ENCODE measurements around the gene MMP12.
"Not testable (repeated sequence)": the region's sequence is repeated elsewhere in the genome, so short reads cannot be mapped to it uniquely, and the experiment has no call there.

MMP12 gene

GRCh38 chr11:102874852-102875251 lies at the start of gene MMP12:
Gene MMP12 (minus strand): TSS chr11:102874982. CDS start chr11:102874937, 45 bp downstream.
- DNase-seq (ENCODE audit: low read depth in 2 of 2), result no peak

GRCh38 chr11:102921587-102922220 lies 46.9 kb upstream of the MMP12 start:
- no peak for DNase-seq (ENCODE audit: low read depth in 2 of 2)

DNA sequence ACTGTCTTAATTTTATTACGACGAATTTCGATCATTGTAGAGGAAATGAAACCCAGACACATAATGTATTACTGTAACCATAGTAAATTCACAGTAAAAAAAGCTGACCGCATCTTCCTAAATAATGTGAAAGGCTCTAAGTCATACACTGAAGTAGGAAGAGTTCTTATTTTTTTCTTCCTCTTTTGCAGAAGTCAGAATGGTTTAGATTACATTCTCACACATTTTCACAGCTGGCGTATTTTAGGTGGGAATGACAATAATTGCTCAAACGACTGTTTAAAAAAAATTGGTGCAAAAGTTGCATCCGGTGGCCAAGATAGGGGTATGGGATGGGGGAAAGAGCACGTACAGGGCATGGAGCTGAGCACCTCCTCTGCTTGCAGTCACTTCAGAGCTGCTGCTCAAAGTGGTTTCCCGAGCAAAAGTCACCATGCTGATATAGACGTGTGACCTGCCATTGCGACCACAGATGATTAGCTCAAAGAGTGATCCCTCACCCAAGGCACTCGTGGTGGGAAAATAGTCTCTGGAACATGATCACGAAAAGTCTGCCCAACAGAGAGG lies 45.4 kb upstream of the MMP12 start:
- DNase-seq (ENCODE audit: low read depth in 2 of 2), result no peak

GRCh38 chr11:102915044-102915375 lies 40.2 kb upstream of the MMP12 start:
- DNase-seq (ENCODE audit: low read depth in 2 of 2), result no peak

- no peak for DNase-seq (ENCODE audit: low read depth in 2 of 2)
Measured at GRCh38 chr11:102914238-102915043, 39.7 kb upstream of the MMP12 start.

DNA sequence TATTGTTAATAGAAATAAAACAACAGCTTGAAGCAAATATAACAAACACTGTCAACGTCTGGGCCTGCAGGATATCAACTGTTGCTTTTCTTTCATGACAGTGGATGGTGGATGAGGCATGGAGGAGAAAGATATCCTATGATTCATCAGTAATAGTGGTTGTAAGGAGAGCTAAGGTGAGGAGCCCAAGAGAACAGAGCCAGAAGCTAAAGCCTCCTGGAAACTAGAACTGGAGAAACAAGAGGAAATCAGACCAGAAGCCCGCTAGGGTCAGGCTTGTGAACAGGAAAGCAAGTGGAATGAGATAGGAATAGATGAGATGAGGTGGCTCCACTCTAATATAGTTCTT lies 37.7 kb upstream of the MMP12 start:
- DNase-seq (ENCODE audit: low read depth in 2 of 2), result no peak

DNA sequence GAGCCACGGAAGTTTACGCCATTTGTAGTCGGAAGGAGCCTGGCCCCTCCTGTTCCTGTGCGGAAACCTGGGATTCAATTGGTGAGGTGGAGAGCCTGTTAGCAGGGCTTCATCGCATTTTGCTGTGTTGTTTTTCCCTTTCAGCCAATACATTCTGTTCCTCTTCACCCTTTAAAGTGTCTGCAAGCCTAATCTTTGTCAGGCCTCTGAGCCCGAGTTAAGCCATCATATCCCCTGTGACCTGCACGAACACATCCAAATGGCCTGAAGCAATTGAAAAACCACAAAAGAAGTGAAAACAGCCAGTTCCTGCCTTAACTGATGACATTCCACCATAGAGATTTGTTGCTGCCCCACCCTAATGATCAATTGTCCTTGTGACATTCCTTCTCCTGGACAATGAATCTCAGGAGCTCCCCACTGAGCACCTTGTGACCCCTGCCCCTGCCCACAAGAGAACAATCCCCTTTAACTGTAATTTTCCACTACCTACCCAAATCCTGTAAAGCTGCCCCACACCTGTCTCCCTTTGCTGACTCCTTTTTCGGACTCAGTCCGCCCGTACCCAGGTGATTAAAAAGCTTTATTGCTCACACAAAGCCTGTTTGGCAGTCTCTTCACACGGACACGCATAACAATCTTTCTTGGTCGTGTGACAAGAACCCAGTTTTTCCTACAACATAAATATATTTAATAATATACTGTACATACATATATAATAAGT lies 37.1 kb upstream of the MMP12 start:
- no peak for DNase-seq (ENCODE audit: low read depth in 2 of 2)

DNA sequence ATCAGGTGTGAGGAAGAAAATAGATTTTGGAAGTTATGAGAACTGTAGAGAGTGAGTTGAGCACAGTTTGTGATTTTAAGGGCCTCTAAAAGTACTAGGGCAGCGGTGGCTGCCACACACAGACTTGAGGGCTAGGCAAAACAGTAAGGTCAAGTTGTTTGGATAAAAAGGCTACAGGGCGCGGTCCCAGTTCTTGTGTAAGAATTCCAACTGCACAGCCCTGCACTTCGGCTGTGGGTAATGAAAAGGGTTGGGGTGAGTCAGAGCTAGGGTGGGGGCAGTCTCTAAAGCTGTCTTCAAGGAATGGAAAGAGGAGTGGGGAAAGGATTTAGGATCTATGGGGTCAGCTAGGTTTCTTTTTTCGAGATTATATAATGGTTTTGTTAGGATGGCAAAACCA lies 31.1 kb upstream of the MMP12 start:
- not testable (repeated sequence) for DNase-seq (ENCODE audit: low read depth in 2 of 2)

GRCh38 chr11:102903895-102904294 lies 29.1 kb upstream of the MMP12 start:
- DNase-seq (ENCODE audit: low read depth in 2 of 2), result not testable (repeated sequence)

DNA sequence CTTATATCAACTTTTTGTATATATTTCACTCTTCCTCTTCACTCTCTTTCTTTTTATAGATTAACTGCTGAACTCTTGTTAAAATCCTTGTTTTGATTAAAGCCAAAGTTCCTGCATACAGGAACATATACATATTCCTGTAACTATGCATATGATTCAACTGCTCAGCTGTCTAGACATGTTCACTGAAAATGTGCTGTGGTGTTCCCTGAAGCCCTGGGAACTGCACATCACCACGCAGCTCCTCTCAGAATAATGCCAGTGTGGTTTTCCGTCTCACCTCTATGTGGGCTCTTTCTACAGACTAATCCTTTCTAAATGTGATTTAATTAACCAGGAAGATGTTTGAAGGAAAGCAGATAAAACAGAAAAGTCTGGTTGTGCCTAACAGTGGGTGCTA lies 25.6 kb upstream of the MMP12 start:
- DNase-seq (ENCODE audit: low read depth in 2 of 2), result no peak

DNA sequence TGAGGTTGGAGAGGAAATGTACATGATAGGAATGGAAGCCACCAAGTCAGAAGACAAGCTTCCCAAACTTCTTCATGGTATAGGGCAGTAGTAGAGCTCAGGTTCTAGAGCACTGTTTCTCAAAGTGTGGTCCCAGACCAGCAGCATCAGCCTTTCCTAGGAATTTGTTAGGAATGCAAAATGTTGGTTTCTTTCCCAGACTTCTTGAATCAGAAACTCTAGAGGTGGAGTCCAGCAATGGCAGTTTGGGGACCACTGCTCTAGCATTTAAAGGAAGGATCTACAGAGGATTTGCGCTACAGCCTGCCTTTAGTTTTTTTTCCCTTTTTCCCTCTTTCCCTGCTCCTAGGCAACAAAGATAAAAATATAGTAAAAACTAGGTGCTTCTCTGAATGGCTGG lies 17.0 kb upstream of the MMP12 start:
- DNase-seq (ENCODE audit: low read depth in 2 of 2), result no peak

DNA sequence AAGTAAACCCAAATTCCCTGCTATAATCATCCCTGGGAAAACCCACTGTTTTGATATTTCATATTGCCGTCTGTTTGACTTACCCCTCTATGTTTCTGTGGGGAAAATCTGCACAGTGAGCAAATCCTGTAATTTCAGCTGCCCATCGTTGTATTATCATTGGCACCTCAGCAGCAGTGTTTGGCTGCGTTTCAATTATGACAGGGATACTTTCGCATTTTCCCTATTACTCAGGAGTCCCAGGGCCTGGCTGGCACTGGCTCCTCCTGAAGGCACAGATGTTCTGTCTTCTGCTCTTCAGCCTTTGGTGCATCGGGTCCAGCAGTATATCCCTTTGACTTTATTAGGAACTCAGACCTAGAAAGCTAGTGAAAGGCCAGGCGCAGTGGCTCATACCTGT lies 12.2 kb upstream of the MMP12 start:
- no peak for DNase-seq (ENCODE audit: low read depth in 2 of 2)

DNA sequence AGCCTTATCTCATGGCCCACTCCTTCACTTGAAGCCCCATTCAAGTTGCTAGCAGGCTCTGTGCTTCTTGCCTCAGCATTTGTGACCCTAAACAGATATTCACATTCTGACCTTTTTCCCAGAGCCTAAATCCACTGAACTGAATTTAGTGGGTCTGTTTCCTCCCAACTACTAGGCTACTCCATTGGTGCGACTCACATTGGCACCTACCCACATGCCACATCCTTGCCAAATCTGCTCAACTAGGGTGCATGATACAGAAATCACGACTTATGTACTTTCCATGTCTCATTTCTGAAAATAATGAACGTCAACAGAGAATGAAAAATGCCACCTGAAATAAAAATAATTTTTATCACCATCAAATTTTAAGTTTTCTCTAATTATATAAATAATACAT lies 8.4 kb upstream of the MMP12 start:
- no peak for DNase-seq (ENCODE audit: low read depth in 2 of 2)

DNA sequence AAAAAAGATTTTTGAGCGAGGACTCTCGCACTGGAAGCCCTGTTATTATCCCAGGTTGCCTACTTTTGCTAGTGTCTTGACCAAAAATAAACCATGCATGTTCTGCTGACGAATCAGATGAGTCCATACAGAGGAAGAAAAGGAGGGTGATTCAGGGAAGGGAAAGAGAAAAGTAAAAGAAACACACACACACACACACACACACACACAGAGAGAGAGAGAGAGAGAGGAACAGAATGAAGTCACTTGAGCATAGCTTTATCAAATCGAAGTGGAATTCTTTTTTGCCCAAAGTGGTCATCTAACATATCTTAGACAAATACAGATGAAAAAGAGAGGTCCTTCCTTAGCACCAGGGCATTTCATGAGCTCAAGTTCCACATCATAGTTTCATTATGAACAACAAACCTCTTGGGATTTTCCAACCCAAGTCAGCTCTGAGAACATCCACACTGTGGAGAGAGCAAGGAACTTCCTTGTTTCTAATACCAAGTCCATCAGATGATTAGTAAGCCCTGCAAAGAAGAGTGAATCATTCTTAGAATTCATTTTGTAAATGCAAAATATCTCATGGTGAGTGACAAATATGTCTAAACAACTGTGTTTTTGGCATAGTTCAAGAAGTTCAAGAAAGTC lies 7.7 kb upstream of the MMP12 start:
- DNase-seq (ENCODE audit: low read depth in 2 of 2), result no peak

DNA sequence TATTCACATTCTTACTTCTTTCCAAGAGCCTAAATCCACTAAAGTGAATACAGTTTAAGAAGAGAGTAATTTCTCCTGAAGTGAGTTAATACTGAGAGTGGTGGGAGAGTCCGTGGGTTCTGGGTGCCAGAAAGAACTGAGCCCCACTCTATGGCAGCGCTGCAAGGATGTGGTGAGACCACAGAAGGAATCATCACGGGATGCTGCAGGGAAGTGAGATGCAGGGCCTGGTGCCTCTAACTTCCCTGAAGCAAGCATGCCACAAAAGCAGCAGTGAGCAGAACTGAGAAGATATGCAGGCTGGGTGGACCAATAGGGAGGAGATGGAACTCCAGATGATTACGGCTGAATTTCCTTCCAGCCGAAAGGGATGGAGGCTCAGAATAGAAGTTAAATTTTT lies 5.0 kb upstream of the MMP12 start:
- DNase-seq (ENCODE audit: low read depth in 2 of 2), result no peak

DNA sequence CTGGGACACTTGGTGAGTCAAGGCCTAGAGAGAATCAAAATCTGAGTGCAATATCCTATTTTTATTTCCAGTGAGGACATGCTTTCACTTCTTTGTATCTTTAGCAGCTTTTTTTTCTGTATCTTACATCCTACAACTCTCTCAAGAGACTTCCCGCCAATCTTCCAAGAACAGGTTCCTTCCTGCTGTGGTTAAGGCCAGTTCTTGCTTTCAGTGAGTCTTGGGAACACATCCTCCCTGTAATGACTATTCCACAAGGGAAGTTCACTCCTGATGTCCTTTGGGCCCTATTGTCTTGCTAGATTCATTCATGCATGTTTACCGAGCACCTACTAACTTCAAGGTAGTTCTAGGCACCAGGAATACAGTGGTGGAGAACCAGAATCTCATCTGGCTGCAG lies 3.8 kb upstream of the MMP12 start:
- no peak for DNase-seq (ENCODE audit: low read depth in 2 of 2)

DNA sequence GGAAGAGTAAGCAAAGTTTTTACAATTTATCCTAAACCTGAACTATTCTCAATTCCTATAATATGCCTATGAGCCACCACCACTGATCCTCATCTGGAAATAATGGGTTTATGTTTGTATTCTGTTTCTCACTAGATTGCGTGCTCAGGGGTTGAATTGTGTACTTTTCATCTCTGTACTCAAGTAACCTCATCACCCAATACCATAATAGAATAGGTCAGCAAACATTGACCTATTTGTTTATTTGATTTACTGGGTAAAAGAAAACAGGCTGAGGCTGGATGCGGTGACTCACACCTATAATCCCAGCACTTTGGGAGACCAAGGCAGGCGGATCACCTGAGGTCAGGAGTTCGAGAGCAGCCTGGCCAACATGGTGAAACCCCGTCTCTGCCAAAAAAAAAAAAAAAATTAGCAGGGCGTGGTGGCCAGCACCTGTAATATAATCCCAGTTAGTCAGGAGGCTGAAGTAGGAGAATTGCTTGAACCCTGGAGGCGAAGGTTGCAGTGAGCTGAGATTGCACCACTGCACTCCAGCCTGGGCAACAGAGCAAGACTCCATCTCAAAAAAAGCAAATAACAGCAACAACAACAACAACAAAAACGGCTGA lies 5.3 kb downstream of the MMP12 start:
- not testable (repeated sequence) for DNase-seq (ENCODE audit: low read depth in 2 of 2)

- DNase-seq (ENCODE audit: low read depth in 2 of 2), result no peak
Measured at GRCh38 chr11:102868339-102868738, 6.4 kb downstream of the MMP12 start.

- DNase-seq (ENCODE audit: low read depth in 2 of 2), result no peak
Measured at GRCh38 chr11:102864724-102865123, 10.1 kb downstream of the MMP12 start.

DNA sequence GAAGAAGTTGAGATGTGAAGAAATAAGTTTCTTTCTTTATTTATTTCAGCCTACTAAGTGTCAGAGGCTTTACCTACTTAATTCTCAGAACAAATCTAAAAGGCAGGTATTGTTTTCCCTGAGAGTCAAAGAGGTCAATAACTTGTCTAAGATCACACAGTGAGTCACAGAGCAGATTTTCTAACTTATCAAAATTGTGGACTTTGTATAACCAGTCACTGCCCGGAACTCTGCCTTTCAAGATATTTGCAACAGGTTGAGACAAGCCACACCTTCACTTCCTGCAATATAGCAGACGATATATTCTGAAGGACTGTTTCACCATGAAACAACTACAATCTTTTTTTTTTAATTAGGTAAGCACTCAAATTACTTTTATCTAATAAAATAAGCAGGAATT lies 20.8 kb downstream of the MMP12 start:
- no peak for DNase-seq (ENCODE audit: low read depth in 2 of 2)

DNA sequence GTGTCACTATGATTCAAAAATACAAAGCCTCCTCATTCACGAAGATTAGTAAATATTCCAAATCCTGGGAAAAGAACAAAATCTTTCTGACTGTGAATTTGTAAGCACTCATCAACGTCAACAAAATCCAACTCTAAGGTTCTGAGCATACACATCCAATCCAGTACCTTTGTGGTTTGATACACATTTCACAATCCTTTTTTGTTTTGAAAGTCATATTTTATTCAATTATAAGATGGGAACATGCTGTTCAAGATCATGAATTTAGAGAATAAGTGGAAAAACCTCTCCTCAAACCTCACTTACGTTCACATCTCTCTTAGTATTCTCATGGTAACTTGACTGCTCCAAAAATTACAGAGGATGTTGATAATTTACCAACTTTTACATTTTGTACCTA lies 21.7 kb downstream of the MMP12 start:
- DNase-seq (ENCODE audit: low read depth in 2 of 2), result no peak
